Transverse colon (tissue), 4 donors: ENCODE measurements around the gene CDHR2. TPM values are rescaled to one million over a fixed set of nuclear protein-coding genes. Genes with fewer than 3 reads are reported as not detected.

ENCODE experiments used
- DNase-seq: peaks from one replicate; pipeline ENCODE4 v3.0.0-alpha.2; 2019
- H3K27ac ChIP-seq, 4 donors: fragments of 200-600 bp; sonication (generic); 2 replicates each; pipeline ENCODE4 v1.5.1; 2016 to 2018; ENCODE audit warnings: inconsistent platforms in 4 of 4
- H3K27me3 ChIP-seq: fragments of 200-600 bp; sonication (generic); 2 replicates; pipeline ENCODE4 v1.5.1; 2017; ENCODE audit warnings: inconsistent platforms
- H3K36me3 ChIP-seq, 4 donors: fragments of 200-600 bp; sonication (generic); 2 replicates each; pipeline ENCODE4 v1.5.1; 2017 to 2019; ENCODE audit warnings: inconsistent platforms in 4 of 4
- H3K4me1 ChIP-seq, 4 donors: fragments of 200-600 bp; sonication (generic); 2 replicates each; pipeline ENCODE4 v1.5.1; 2017 to 2020; ENCODE audit warnings: inconsistent platforms in 4 of 4
- H3K4me3 ChIP-seq, 4 donors: fragments of 200-600 bp; sonication (generic); 1 replicate in 1 of 4; 2 replicates in 3 of 4; pipeline versions ENCODE4 v1.5.1 to v1.6.1; 2017 to 2019; ENCODE audit warnings: inconsistent platforms in 4 of 4
- H3K9me3 ChIP-seq, 2 donors: fragments of 200-600 bp; sonication (generic); 2 replicates each; pipeline ENCODE4 v1.5.1; 2017 to 2019; ENCODE audit warnings: inconsistent platforms in 2 of 2
- EP300 ChIP-seq: sonication (generic); formaldehyde crosslinking; IDR thresholded peaks from one replicate; pipeline ENCODE4 v1.6.1; 2017; ENCODE audit warnings: antibody characterized with exemption, low read depth
- POLR2A ChIP-seq: fragments of 450-650 bp; IDR thresholded peaks from one replicate; pipeline ENCODE4 v1.6.1; 2016; ENCODE audit warnings: antibody characterized with exemption, mild to moderate bottlenecking, moderate library complexity
- POLR2AphosphoS5 ChIP-seq, 3 donors: sonication (generic); formaldehyde crosslinking; IDR thresholded peaks; one replicate each; pipeline ENCODE4 v1.6.1; 2016; ENCODE audit warnings: antibody characterized with exemption in 3 of 3
- WGBS, 2 donors: methylation state at CpG; one replicate each; pipeline ENCODE4 v1.1.5; 2018; ENCODE audit warnings: low coverage in 1 of 2; 5-methylcytosine and 5-hydroxymethylcytosine counted together
- in situ Hi-C, 4 donors: fragments of 200-750 bp; cut with MboI; loops; one replicate each; pipeline versions ENCODE4 v1.15.0 to v1.15.1; 2017; ENCODE audit warnings: low sequenced_read_pairs in 3 of 4, low pct_ligation_motif_present in 1 of 4, low pct_unique_long_range_greater_than_20kb in 1 of 4
- intact Hi-C: fragments of 100-400 bp; cut with DNase I; formaldehyde crosslinking; loops from one replicate; pipeline ENCODE4 v1.15.1; 2023; ENCODE audit warnings: low total_unique reads
- total RNA-seq, 4 donors: library from RNA; depleted of rRNA; stranded (reverse); fragments of >200 nt; gene quantifications; one replicate each; pipeline ENCODE4 v1.1.0, GENCODE V29; 2016
- TF ChIP-seq, protein P1 (sequence below), 5 experiments: fragments of 200-600 bp in 3 of 5; fragments of 450-650 bp in 2 of 5; sonication (generic) in 3 of 5; IDR thresholded peaks; 1 replicate in 2 of 5; 2 replicates in 3 of 5; pipeline ENCODE4 v1.5.1; 2016 to 2017; ENCODE audit warnings: antibody characterized with exemption in 5 of 5, inconsistent platforms in 3 of 5, mild to moderate bottlenecking in 2 of 5, moderate library complexity in 1 of 5

CDHR2 gene
- total RNA-seq, 4 donors from 2014 or later: 15.5 to 257 (median 104) TPM

DNA sequence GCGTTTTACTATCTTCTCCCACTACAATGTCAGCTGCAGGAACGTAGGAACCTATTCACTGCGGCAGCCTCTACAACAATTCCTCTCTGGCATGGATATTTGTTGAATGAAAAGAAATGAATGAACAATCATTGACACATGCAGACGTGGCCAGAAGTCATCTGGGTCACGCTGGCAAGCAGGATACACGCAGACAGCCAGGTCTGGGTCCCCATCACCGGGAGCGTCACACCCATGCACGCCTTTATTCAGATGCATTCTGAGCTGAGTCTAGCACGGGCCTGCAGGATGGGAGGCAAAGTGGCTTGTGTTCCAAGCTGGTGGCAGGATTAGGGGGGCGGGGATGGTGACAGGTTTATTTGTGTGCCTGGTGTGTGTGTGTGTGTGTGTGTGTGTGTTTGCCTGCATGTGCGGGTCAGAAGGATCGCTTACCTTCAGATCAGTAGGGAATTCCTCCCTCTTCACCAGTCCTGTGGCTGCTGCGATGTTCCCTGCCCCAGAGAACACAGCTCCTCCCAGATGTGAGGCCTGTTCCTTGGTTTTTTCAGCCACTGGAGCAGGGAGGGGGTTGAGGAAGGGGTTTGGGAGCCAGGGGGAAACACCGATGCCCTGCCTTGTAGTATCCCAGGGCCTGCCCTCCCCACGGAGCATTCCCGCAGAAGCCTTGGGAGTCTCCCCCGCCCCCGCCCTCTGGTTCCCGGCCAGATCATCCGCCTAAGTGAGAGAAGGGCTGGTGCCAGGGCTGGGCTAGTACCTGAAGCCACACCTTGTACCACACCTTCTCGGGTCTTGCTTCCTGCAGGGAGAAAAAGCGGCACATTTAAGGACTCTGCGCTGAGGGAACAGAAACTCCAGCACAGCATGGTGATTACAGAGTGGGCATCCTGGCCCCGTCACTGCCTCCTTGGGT lies 77.1 kb downstream of the CDHR2 start:
- H3K27ac ChIP-seq: no peak overlapping the region
- no peak overlapping the region for H3K4me3 ChIP-seq
- peaks cover 0 to 19% (median 15%) of the 10 kb centered on the region in 4 donors for H3K4me1 ChIP-seq
- no peaks in the 10 kb centered on the region for H3K9me3 ChIP-seq
- in situ Hi-C loops (no loop called here), intact Hi-C loops (no loop called here)
- H3K36me3 ChIP-seq: no peaks in the 10 kb centered on the region
- peak; percentile 58 for DNase-seq
- peaks cover 95% of the 10 kb centered on the region for H3K27me3 ChIP-seq
- WGBS, 2 donors: 38 to 42% methylated on average over 3 to 24 of the region's 25 CpGs
- TF ChIP-seq POLR2A (no peak), EP300 (no peak), POLR2AphosphoS5 (IDR thresholded peaks at IDR 0.05) (no peak)
- TF ChIP-seq, protein P1, sequence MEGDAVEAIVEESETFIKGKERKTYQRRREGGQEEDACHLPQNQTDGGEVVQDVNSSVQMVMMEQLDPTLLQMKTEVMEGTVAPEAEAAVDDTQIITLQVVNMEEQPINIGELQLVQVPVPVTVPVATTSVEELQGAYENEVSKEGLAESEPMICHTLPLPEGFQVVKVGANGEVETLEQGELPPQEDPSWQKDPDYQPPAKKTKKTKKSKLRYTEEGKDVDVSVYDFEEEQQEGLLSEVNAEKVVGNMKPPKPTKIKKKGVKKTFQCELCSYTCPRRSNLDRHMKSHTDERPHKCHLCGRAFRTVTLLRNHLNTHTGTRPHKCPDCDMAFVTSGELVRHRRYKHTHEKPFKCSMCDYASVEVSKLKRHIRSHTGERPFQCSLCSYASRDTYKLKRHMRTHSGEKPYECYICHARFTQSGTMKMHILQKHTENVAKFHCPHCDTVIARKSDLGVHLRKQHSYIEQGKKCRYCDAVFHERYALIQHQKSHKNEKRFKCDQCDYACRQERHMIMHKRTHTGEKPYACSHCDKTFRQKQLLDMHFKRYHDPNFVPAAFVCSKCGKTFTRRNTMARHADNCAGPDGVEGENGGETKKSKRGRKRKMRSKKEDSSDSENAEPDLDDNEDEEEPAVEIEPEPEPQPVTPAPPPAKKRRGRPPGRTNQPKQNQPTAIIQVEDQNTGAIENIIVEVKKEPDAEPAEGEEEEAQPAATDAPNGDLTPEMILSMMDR (IDR thresholded peaks at IDR 0.05): no peak

DNA sequence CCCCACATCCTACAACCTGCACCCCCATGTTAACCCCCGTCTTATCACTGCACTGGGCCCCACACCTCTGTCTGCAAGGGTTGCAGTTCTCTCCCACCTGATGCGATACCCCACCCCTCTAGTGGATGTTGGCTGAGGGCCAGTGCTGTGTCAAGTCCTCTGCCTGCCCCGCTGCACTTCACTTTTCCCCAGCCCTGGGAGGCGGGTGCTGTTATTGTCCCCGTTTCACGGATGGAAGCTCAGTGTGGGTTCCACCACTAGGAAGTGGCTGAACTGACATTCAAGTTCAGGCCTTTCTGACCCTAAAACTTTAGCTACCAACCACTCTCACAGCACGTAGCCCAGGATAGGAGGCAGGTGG lies 77.7 kb downstream of the CDHR2 start:
- TF ChIP-seq POLR2A (no peak), POLR2AphosphoS5 (IDR thresholded peaks at IDR 0.05) (no peak), EP300 (no peak)
- TF ChIP-seq, protein P1 (IDR thresholded peaks at IDR 0.05): no peak
- Histone ChIP-seq H3K9me3 (no peaks in the 10 kb centered on the region), H3K36me3 (no peaks in the 10 kb centered on the region), H3K27ac (no peak overlapping the region), H3K4me3 (no peak overlapping the region), H3K4me1 (peaks cover 0 to 19% (median 15%) of the 10 kb centered on the region in 4 donors), H3K27me3 (peaks cover 95% of the 10 kb centered on the region)
- 37% methylated on average over 6 of the region's 7 CpGs; no CpG with 5 or more reads in 1 of the 2 donors for WGBS, 2 donors
- in situ Hi-C loops (no loop called here), intact Hi-C loops (no loop called here)
- DNase-seq: no peak

DNA sequence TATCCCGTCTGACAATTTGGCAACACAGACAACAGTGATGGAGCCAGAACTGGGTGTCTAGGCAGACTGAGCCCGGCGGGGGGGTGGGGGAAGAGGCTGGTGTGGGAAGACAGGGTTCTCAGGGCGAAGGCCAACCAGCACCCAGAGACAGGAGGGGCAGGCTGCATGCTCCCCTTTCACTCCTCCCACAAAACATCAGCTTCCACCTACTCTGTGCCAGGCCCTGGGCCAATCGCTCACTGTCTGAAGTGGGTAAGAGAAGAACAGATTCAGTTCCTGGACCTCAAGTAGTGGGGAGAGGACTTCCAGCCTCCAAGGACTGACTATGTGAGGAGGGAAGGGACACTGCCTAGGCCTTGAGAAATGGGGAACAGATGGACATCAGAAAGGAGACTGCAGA lies 78.4 kb downstream of the CDHR2 start:
- intact Hi-C loops (no loop called here), in situ Hi-C loops (no loop called here)
- H3K9me3 ChIP-seq: no peaks in the 10 kb centered on the region
- no peak overlapping the region for H3K27ac ChIP-seq
- no peak for TF ChIP-seq POLR2A
- TF ChIP-seq, protein P1 (IDR thresholded peaks at IDR 0.05): no peak
- no peak overlapping the region for H3K4me3 ChIP-seq
- peaks cover 0 to 19% (median 15%) of the 10 kb centered on the region in 4 donors for H3K4me1 ChIP-seq
- peaks cover 96% of the 10 kb centered on the region for H3K27me3 ChIP-seq
- H3K36me3 ChIP-seq: no peaks in the 10 kb centered on the region
- 68 to 80% methylated on average over 1 to 5 of the region's 5 CpGs for WGBS, 2 donors
- DNase-seq: no peak

DNA sequence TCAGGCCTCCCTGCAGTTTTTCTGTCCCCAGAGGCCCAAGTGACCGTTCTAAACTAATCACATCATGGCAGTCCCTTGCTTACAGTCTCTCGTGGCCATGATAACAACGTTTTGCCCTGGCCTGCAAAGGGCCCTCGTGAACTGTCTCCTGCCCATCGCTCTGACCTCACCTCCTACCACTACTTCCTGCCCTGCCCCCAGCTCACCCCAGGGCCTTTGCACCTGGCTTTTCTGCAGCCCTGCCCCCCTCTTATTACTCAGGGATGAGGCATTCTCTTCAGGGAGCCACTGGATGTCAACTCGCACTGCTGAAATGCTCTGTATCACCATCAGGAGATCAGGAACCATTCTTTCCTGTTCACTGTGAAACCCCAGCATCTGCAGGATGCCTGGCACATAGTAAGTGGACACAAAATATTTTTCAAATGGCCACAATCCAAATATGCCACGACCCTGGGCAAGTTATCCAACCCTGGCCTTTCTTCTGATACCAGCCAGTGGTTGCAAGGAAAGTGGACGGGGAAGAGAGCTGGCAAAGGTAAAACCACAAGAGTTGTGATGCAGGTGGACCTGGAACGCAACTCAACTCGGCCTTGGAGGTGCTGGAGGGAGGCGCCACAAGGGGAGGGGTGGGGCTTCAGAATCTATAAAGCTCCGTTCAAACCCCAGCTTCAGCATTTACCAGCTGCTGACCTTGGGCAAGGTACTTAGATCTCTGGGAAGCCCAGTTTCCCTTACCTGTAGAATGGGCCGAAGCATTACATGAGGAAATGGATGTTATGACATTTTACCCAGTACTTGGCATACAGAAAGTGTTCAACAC lies 79.5 kb downstream of the CDHR2 start:
- peaks cover 99% of the 10 kb centered on the region for H3K27me3 ChIP-seq
- in situ Hi-C loops: no loop called here

More for the DNA sequence above, 79.5 kb downstream of the CDHR2 start:
- intact Hi-C loops: no loop called here
- WGBS, 2 donors: 40 to 44% methylated on average over 5 to 13 of the region's 13 CpGs
- TF ChIP-seq EP300: no peak
- TF ChIP-seq, protein P1 (IDR thresholded peaks at IDR 0.05): no peak
- no peak for TF ChIP-seq POLR2A
- no peak for TF ChIP-seq POLR2AphosphoS5 (IDR thresholded peaks at IDR 0.05)
- H3K36me3 ChIP-seq: no peaks in the 10 kb centered on the region
- no peaks in the 10 kb centered on the region for H3K9me3 ChIP-seq
- H3K4me1 ChIP-seq: peaks cover 0 to 19% (median 15%) of the 10 kb centered on the region in 4 donors
- no peak overlapping the region for H3K4me3 ChIP-seq
- no peak for DNase-seq
- no peak overlapping the region for H3K27ac ChIP-seq
